ENCODE measurements around the gene TNNI3. TPM values are rescaled to one million over a fixed set of nuclear protein-coding genes. Genes with fewer than 3 reads are reported as not detected.

Gene TNNI3
- total RNA-seq, 1 experiment from 2014 or later = 6.5 TPM

Other genes with a start within 250 kb of the TNNI3 start
- gene NLRP7, start 210.2 kb downstream of the TNNI3 start, total RNA-seq (2014; rRNA removed; shearing (Covaris generic)) = 1.9 and 3.2 TPM in 2 replicates
- 1.0 and 1.3 TPM in 2 replicates for gene NLRP2, start 191.4 kb downstream of the TNNI3 start, total RNA-seq (2014; rRNA removed; shearing (Covaris generic))
- gene GP6, start 119.5 kb downstream of the TNNI3 start, total RNA-seq (2014; rRNA removed; shearing (Covaris generic)) = not detected in 2 replicates
- 21.2 and 24.4 TPM in 2 replicates for gene RDH13, start 94.6 kb downstream of the TNNI3 start, total RNA-seq (2014; rRNA removed; shearing (Covaris generic))
- 20.0 and 22.9 TPM in 2 replicates for gene EPS8L1, start 81.9 kb downstream of the TNNI3 start, total RNA-seq (2014; rRNA removed; shearing (Covaris generic))
- 57.5 and 66.4 TPM in 2 replicates for gene PPP1R12C, start 40.1 kb downstream of the TNNI3 start, total RNA-seq (2014; rRNA removed; shearing (Covaris generic))
- 33.8 and 44.8 TPM in 2 replicates for gene TNNT1, start 8.5 kb downstream of the TNNI3 start, total RNA-seq (2014; rRNA removed; shearing (Covaris generic))
- 0.15 and 2.2 TPM in 2 replicates for gene DNAAF3, start 8.9 kb upstream of the TNNI3 start, total RNA-seq (2014; rRNA removed; shearing (Covaris generic))
- gene SYT5, start 22.6 kb upstream of the TNNI3 start, total RNA-seq (2014; rRNA removed; shearing (Covaris generic)) = 0.26 and 0.31 TPM in 2 replicates
- gene PTPRH, start 51.8 kb upstream of the TNNI3 start, total RNA-seq (2014; rRNA removed; shearing (Covaris generic)) = 0.41 and 2.3 TPM in 2 replicates
- 1.2 and 1.7 TPM in 2 replicates for gene TMEM86B, start 71.0 kb upstream of the TNNI3 start, total RNA-seq (2014; rRNA removed; shearing (Covaris generic))
- gene PPP6R1, start 101.3 kb upstream of the TNNI3 start, total RNA-seq (2014; rRNA removed; shearing (Covaris generic)) = 51.7 and 53.1 TPM in 2 replicates
- 54.4 and 92.3 TPM in 2 replicates for gene HSPBP1, start 122.4 kb upstream of the TNNI3 start, total RNA-seq (2014; rRNA removed; shearing (Covaris generic))
- gene BRSK1, start 126.3 kb upstream of the TNNI3 start, total RNA-seq (2014; rRNA removed; shearing (Covaris generic)) = 20.3 and 31.3 TPM in 2 replicates
- 0.24 TPM in 1 of 2 replicates, not detected in the other for gene TMEM150B, start 167.6 kb upstream of the TNNI3 start, total RNA-seq (2014; rRNA removed; shearing (Covaris generic))
- 36.1 and 58.9 TPM in 2 replicates for gene KMT5C, start 182.1 kb upstream of the TNNI3 start, total RNA-seq (2014; rRNA removed; shearing (Covaris generic))
- gene COX6B2, start 197.0 kb upstream of the TNNI3 start, total RNA-seq (2014; rRNA removed; shearing (Covaris generic)) = 0.17 and 0.30 TPM in 2 replicates
- gene GARIN5B, start 205.5 kb upstream of the TNNI3 start, total RNA-seq (2014; rRNA removed; shearing (Covaris generic)) = not detected in 2 replicates
- 0.59 and 1.2 TPM in 2 replicates for gene IL11, start 212.7 kb upstream of the TNNI3 start, total RNA-seq (2014; rRNA removed; shearing (Covaris generic))
- gene TMEM190, start 219.1 kb upstream of the TNNI3 start, total RNA-seq (2014; rRNA removed; shearing (Covaris generic)) = not detected in 2 replicates
- gene TMEM238, start 226.6 kb upstream of the TNNI3 start, total RNA-seq (2014; rRNA removed; shearing (Covaris generic)) = 1.0 TPM in 1 of 2 replicates, not detected in the other
- gene RPL28, start 228.2 kb upstream of the TNNI3 start, total RNA-seq (2014; rRNA removed; shearing (Covaris generic)) = 458 and 505 TPM in 2 replicates